Smooth muscle cell (in vitro differentiated cells): ENCODE results near the gene INPP4A. TPM values are rescaled to one million over a fixed set of nuclear protein-coding genes. Genes with fewer than 3 reads are reported as not detected.

Source experiments
- DNase-seq: peaks from one replicate; lab custom pipeline; 2025; ENCODE audit not compliant: unreplicated experiment; lab: John Stamatoyannopoulos, UW
- H2AFZ ChIP-seq: fragments of 200-600 bp; sonication (generic); 2 replicates; pipeline ENCODE4 v1.6.0; 2016; ENCODE audit warnings: antibody characterized with exemption, low read depth, mild to moderate bottlenecking
- H3F3A ChIP-seq: fragments of 200-600 bp; sonication (generic); 2 replicates; pipeline ENCODE4 v1.6.0; 2017; ENCODE audit warnings: antibody characterized with exemption, low read depth
- H3K27ac ChIP-seq: fragments of 200-600 bp; sonication (generic); 2 replicates; pipeline ENCODE4 v1.5.1; 2016; ENCODE audit warnings: low read depth, mild to moderate bottlenecking
- H3K27me3 ChIP-seq: fragments of 200-600 bp; sonication (generic); 2 replicates; pipeline ENCODE4 v1.6.1; 2016; ENCODE audit warnings: low read depth, mild to moderate bottlenecking
- H3K36me3 ChIP-seq: fragments of 200-600 bp; sonication (generic); 2 replicates; pipeline ENCODE4 v1.5.1; 2016; ENCODE audit warnings: low read depth
- H3K4me1 ChIP-seq: fragments of 200-600 bp; sonication (generic); 2 replicates; pipeline ENCODE4 v1.5.1; 2016; ENCODE audit warnings: low read depth
- H3K4me2 ChIP-seq: fragments of 200-600 bp; sonication (generic); 2 replicates; pipeline ENCODE4 v1.6.0; 2016; ENCODE audit warnings: mild to moderate bottlenecking
- H3K4me3 ChIP-seq: fragments of 200-600 bp; sonication (generic); 2 replicates; pipeline ENCODE4 v1.5.1; 2016; ENCODE audit warnings: mild to moderate bottlenecking
- H3K79me2 ChIP-seq: fragments of 200-600 bp; sonication (generic); 2 replicates; pipeline ENCODE4 v1.6.0; 2016; ENCODE audit warnings: low read depth, mild to moderate bottlenecking
- H3K9ac ChIP-seq: fragments of 200-600 bp; sonication (generic); 2 replicates; pipeline ENCODE4 v1.6.0; 2016; ENCODE audit warnings: low read depth
- H3K9me3 ChIP-seq: fragments of 200-600 bp; sonication (generic); replicated peaks from 2 replicates; pipeline ENCODE4 v1.5.1; 2016; ENCODE audit warnings: low read depth
- H4K20me1 ChIP-seq: fragments of 200-600 bp; sonication (generic); 2 replicates; pipeline ENCODE4 v1.6.0; 2016; ENCODE audit warnings: low read depth
- CTCF ChIP-seq: fragments of 200-600 bp; sonication (generic); IDR thresholded peaks from 2 replicates; pipeline ENCODE4 v1.5.1; 2017; ENCODE audit warnings: borderline replicate concordance, mild to moderate bottlenecking, antibody characterized with exemption; ENCODE audit not compliant: insufficient read depth, poor library complexity, severe bottlenecking
- WGBS: methylation state at CpG from one replicate; pipeline ENCODE4 v1.1.7; 2016; ENCODE audit warnings: low lambda C conversion rate; 5-methylcytosine and 5-hydroxymethylcytosine counted together
- polyA plus RNA-seq: library from polyadenylated mRNA; unstranded; fragments of >200 nt; fragmentation: Nextera tagmentation; extraction: Ambion mirVana; gene quantifications from 2 replicates; pipeline ENCODE4 v1.2.1, GENCODE V29; 2016
- total RNA-seq: library from RNA; depleted of rRNA; stranded (reverse); fragments of >200 nt; gene quantifications from 2 replicates; pipeline ENCODE4 v1.2.3, GENCODE V29; 2014

The INPP4A gene
- total and polyA plus RNA-seq, 2 experiments from 2014 or later: 10.1 to 17.3 TPM

GRCh38 chr2:98452396-98453027 is 7.9 kb downstream of the INPP4A start:
- H3K9ac ChIP-seq: no peak overlapping the region
- TF ChIP-seq CTCF: no peak
- DNase-seq: no peak
- no peaks in the 10 kb centered on the region for H3K9me3 ChIP-seq
- no peaks in the 10 kb centered on the region for H3K27me3 ChIP-seq
- H4K20me1 ChIP-seq: peaks cover 88% of the 10 kb centered on the region
- no peaks in the 10 kb centered on the region for H3K36me3 ChIP-seq
- no peak overlapping the region for H3K27ac ChIP-seq
- peaks cover 65% of the 10 kb centered on the region for H3K79me2 ChIP-seq
- no peak overlapping the region for H2AFZ ChIP-seq
- no peaks in the 10 kb centered on the region for H3K4me1 ChIP-seq
- no peak overlapping the region for H3K4me3 ChIP-seq
- H3K4me2 ChIP-seq: no peak overlapping the region
- no peaks in the 10 kb centered on the region for H3F3A ChIP-seq
- WGBS: 94% methylated on average over 7 of the region's 7 CpGs

GRCh38 chr2:98453083-98453482 is 8.4 kb downstream of the INPP4A start:
- no peak for TF ChIP-seq CTCF
- Histone ChIP-seq H3K4me2 (no peak overlapping the region), H3K27me3 (no peaks in the 10 kb centered on the region), H3F3A (no peaks in the 10 kb centered on the region), H3K9ac (no peak overlapping the region), H3K36me3 (no peaks in the 10 kb centered on the region), H3K4me3 (no peak overlapping the region), H3K9me3 (no peaks in the 10 kb centered on the region), H2AFZ (no peak overlapping the region), H3K4me1 (no peaks in the 10 kb centered on the region), H4K20me1 (peaks cover 85% of the 10 kb centered on the region), H3K79me2 (peaks cover 61% of the 10 kb centered on the region), H3K27ac (no peak overlapping the region)
- no peak for DNase-seq
- WGBS: 88% methylated on average over 5 of the region's 5 CpGs

GRCh38 chr2:98453531-98453930 is 8.9 kb downstream of the INPP4A start:
- 95% methylated on average over 9 of the region's 9 CpGs for WGBS
- no peak overlapping the region for H2AFZ ChIP-seq
- no peak for DNase-seq
- H3K9ac ChIP-seq: no peak overlapping the region
- no peak for TF ChIP-seq CTCF
- no peaks in the 10 kb centered on the region for H3K27me3 ChIP-seq
- H3K36me3 ChIP-seq: no peaks in the 10 kb centered on the region
- H3K27ac ChIP-seq: no peak overlapping the region
- H3K4me1 ChIP-seq: no peaks in the 10 kb centered on the region
- H3K79me2 ChIP-seq: peaks cover 57% of the 10 kb centered on the region
- H3K4me2 ChIP-seq: no peak overlapping the region
- H4K20me1 ChIP-seq: peaks cover 87% of the 10 kb centered on the region
- H3K9me3 ChIP-seq: no peaks in the 10 kb centered on the region
- H3F3A ChIP-seq: no peaks in the 10 kb centered on the region
- no peak overlapping the region for H3K4me3 ChIP-seq

- Histone ChIP-seq H3K4me3 (no peak overlapping the region), H3K27ac (peak overlapping the region; percentile 26)
- no peak for DNase-seq
These were observed 9.4 kb downstream of the INPP4A start for GRCh38 chr2:98454073-98454472.

More at GRCh38 chr2:98454073-98454472, 9.4 kb downstream of the INPP4A start:
- Histone ChIP-seq H2AFZ (no peak overlapping the region), H3F3A (no peaks in the 10 kb centered on the region), H3K9me3 (no peaks in the 10 kb centered on the region), H3K27me3 (no peaks in the 10 kb centered on the region), H4K20me1 (peaks cover 87% of the 10 kb centered on the region), H3K36me3 (no peaks in the 10 kb centered on the region), H3K9ac (no peak overlapping the region), H3K4me1 (no peaks in the 10 kb centered on the region), H3K4me2 (peak overlapping the region; percentile 25), H3K79me2 (peaks cover 54% of the 10 kb centered on the region)
- WGBS: 48% methylated on average over 2 of the region's 2 CpGs
- TF ChIP-seq CTCF: no peak
